WERI-Rb-1 (cell line): ENCODE results near the gene TBC1D2B.

ENCODE experiments used
- DNase-seq: peaks from one replicate; pipeline ENCODE4 v3.0.0-alpha.2; 2020
- H3K27ac ChIP-seq: fragments of 250-450 bp; sonication (Bioruptor Pico); 2 replicates; pipeline ENCODE4 v1.5.1; 2020; ENCODE audit warnings: mild to moderate bottlenecking, moderate library complexity
- H3K27me3 ChIP-seq: fragments of 250-450 bp; sonication (Bioruptor Pico); 2 replicates; pipeline ENCODE4 v1.5.1; 2021; ENCODE audit warnings: mild to moderate bottlenecking, low read depth, moderate library complexity; ENCODE audit not compliant: insufficient read depth, severe bottlenecking
- H3K36me3 ChIP-seq: fragments of 250-450 bp; sonication (Bioruptor Pico); 2 replicates; pipeline ENCODE4 v1.5.1; 2020; ENCODE audit warnings: mild to moderate bottlenecking, moderate library complexity
- H3K4me3 ChIP-seq: 2 replicates; pipeline ENCODE4 v1.5.1; 2011; ENCODE audit warnings: low read depth, mild to moderate bottlenecking, control low read depth, low read length
- H3K9me3 ChIP-seq: fragments of 250-450 bp; sonication (Bioruptor Pico); 2 replicates; pipeline ENCODE4 v1.5.1; 2021; ENCODE audit warnings: mild to moderate bottlenecking, moderate library complexity; ENCODE audit not compliant: severe bottlenecking
- CTCF ChIP-seq: IDR thresholded peaks from 2 replicates; pipeline ENCODE4 v1.5.1; 2011; ENCODE audit warnings: low read depth, mild to moderate bottlenecking, control low read depth, inconsistent platforms, low read length

TBC1D2B gene

GRCh38 chr15:78102211-78102610, 24.7 kb upstream of the TBC1D2B start:
- Histone ChIP-seq H3K27ac (no peak overlapping the region), H3K4me3 (no peak overlapping the region), H3K36me3 (no peaks in the 10 kb centered on the region; the same call in 1 of the 2 replicates), H3K9me3 (no peaks in the 10 kb centered on the region), H3K27me3 (no peaks in the 10 kb centered on the region)
- no peak for TF ChIP-seq CTCF
- no peak for DNase-seq

GRCh38 chr15:78101423-78102105, 24.1 kb upstream of the TBC1D2B start:
- Histone ChIP-seq H3K9me3 (no peaks in the 10 kb centered on the region), H3K36me3 (no peaks in the 10 kb centered on the region; the same call in 1 of the 2 replicates), H3K4me3 (no peak overlapping the region), H3K27me3 (no peaks in the 10 kb centered on the region), H3K27ac (no peak overlapping the region)
- TF ChIP-seq CTCF, result no peak
- no peak for DNase-seq

- no peak for TF ChIP-seq CTCF
- no peak for DNase-seq
- no peaks in the 10 kb centered on the region; the same call in 1 of the 2 replicates for H3K36me3 ChIP-seq
These were observed 23.4 kb upstream of the TBC1D2B start for GRCh38 chr15:78100886-78101285.

GRCh38 chr15:78098131-78098755, 20.7 kb upstream of the TBC1D2B start:
- DNase-seq, result no peak
- Histone ChIP-seq H3K9me3 (no peaks in the 10 kb centered on the region), H3K36me3 (no peaks in the 10 kb centered on the region), H3K4me3 (no peak overlapping the region), H3K27ac (no peak overlapping the region), H3K27me3 (no peaks in the 10 kb centered on the region)
- TF ChIP-seq CTCF, result no peak

More at GRCh38 chr15:78100886-78101285, 23.4 kb upstream of the TBC1D2B start:
- Histone ChIP-seq H3K27me3 (no peaks in the 10 kb centered on the region), H3K27ac (no peak overlapping the region), H3K9me3 (no peaks in the 10 kb centered on the region), H3K4me3 (no peak overlapping the region)

GRCh38 chr15:78097667-78098066, 20.2 kb upstream of the TBC1D2B start:
- DNase-seq, result no peak
- no peaks in the 10 kb centered on the region for H3K27me3 ChIP-seq
- TF ChIP-seq CTCF, result no peak
- no peaks in the 10 kb centered on the region for H3K9me3 ChIP-seq
- no peak overlapping the region for H3K27ac ChIP-seq
- H3K36me3 ChIP-seq, result no peaks in the 10 kb centered on the region
- no peak overlapping the region for H3K4me3 ChIP-seq
